Tibial artery (tissue), 4 donors: ENCODE measurements around the gene PTPRR.
A peak's percentile ranks its signal among the peaks of the same experiment; 100 is the strongest.

Source experiments
- DNase-seq, 2 donors: peaks; one replicate each; pipeline ENCODE4 v3.0.0-alpha.2; 2019
- H3K27ac ChIP-seq, 2 donors: fragments of 200-600 bp; sonication (generic) in 1 of 2; 1 replicate in 1 of 2; 2 replicates in 1 of 2; pipeline ENCODE4 v1.5.1; 2018 to 2019; ENCODE audit warnings: mild to moderate bottlenecking in 1 of 2
- H3K27me3 ChIP-seq, 2 donors: fragments of 200-600 bp; sonication (generic) in 1 of 2; one replicate each; pipeline versions ENCODE4 v1.5.1 to v1.6.0; 2016 to 2019
- H3K36me3 ChIP-seq, 3 donors: fragments of 200-600 bp; sonication (generic) in 2 of 3; one replicate each; pipeline ENCODE4 v1.5.1; 2016 to 2019; ENCODE audit warnings: mild to moderate bottlenecking in 2 of 3
- H3K4me1 ChIP-seq, 4 donors: fragments of 200-600 bp; sonication (generic) in 2 of 4; 1 replicate in 3 of 4; 2 replicates in 1 of 4; pipeline ENCODE4 v1.5.1; 2016 to 2019
- H3K4me3 ChIP-seq, 2 donors: fragments of 200-600 bp; sonication (generic) in 1 of 2; 1 replicate in 1 of 2; 2 replicates in 1 of 2; pipeline ENCODE4 v1.5.1; 2018 to 2019; ENCODE audit warnings: mild to moderate bottlenecking in 2 of 2
- H3K9me3 ChIP-seq, 3 donors: fragments of 200-600 bp; sonication (generic) in 1 of 3; one replicate each; pipeline ENCODE4 v1.5.1; 2016 to 2019
- CTCF ChIP-seq, 2 experiments: fragments of 200-600 bp in 1 of 2; fragments of 450-650 bp in 1 of 2; IDR thresholded peaks; one replicate each; pipeline ENCODE4 v1.5.1; 2017 to 2019; ENCODE audit warnings: antibody characterized with exemption in 2 of 2, mild to moderate bottlenecking in 1 of 2, moderate library complexity in 1 of 2
- intact Hi-C: fragments of 100-400 bp; cut with DNase I; formaldehyde crosslinking; loops from one replicate; pipeline ENCODE4 v1.15.0; 2023; ENCODE audit warnings: low total_unique reads

Gene PTPRR

GRCh38 chr12:70962226-70962794 is 41.8 kb upstream of the PTPRR start:
- H3K36me3 ChIP-seq, result no peaks in the 10 kb centered on the region
- DNase-seq, result no peak
- H3K4me1 ChIP-seq, result peaks cover 0 to 17% (median 2%) of the 10 kb centered on the region in 4 donors
- H3K27me3 ChIP-seq, result no peaks in the 10 kb centered on the region
- no peak overlapping the region for H3K4me3 ChIP-seq
- H3K27ac ChIP-seq, result no peak overlapping the region
- intact Hi-C loops, result no loop called here
- H3K9me3 ChIP-seq, result no peaks in the 10 kb centered on the region
- no peak for TF ChIP-seq CTCF (IDR thresholded peaks at IDR 0.05)

GRCh38 chr12:70960484-70960883 is 39.9 kb upstream of the PTPRR start:
- H3K4me3 ChIP-seq, result no peak overlapping the region
- no peak overlapping the region for H3K27ac ChIP-seq
- DNase-seq, result no peak
- no peaks in the 10 kb centered on the region for H3K36me3 ChIP-seq
- H3K27me3 ChIP-seq, result no peaks in the 10 kb centered on the region
- intact Hi-C loops, result no loop called here
- H3K4me1 ChIP-seq, result peaks cover 0 to 15% (median 2%) of the 10 kb centered on the region in 4 donors
- no peak for TF ChIP-seq CTCF (IDR thresholded peaks at IDR 0.05)
- H3K9me3 ChIP-seq, result no peaks in the 10 kb centered on the region

GRCh38 chr12:70955415-70955814 is 34.9 kb upstream of the PTPRR start:
- H3K9me3 ChIP-seq, result no peaks in the 10 kb centered on the region
- intact Hi-C loops, result no loop called here
- no peaks in the 10 kb centered on the region for H3K36me3 ChIP-seq
- no peak overlapping the region for H3K27ac ChIP-seq
- no peak overlapping the region for H3K4me3 ChIP-seq
- no peaks in the 10 kb centered on the region for H3K4me1 ChIP-seq
- no peaks in the 10 kb centered on the region for H3K27me3 ChIP-seq
- no peak for DNase-seq
- TF ChIP-seq CTCF (IDR thresholded peaks at IDR 0.05), result no peak

GRCh38 chr12:70950451-70950850 is 29.9 kb upstream of the PTPRR start:
- no peak overlapping the region for H3K4me3 ChIP-seq
- intact Hi-C loops, result no loop called here
- no peak overlapping the region for H3K27ac ChIP-seq

GRCh38 chr12:70948976-70949336 is 28.4 kb upstream of the PTPRR start:
- Histone ChIP-seq H3K9me3 (no peaks in the 10 kb centered on the region), H3K4me3 (no peak overlapping the region), H3K36me3 (no peaks in the 10 kb centered on the region), H3K27me3 (no peaks in the 10 kb centered on the region), H3K27ac (peak overlapping the region in 1 of 2 donors; percentile 18), H3K4me1 (peaks cover 0 to 16% (median 0%) of the 10 kb centered on the region in 4 donors)
- peak; percentile 12 to 19 for TF ChIP-seq CTCF (IDR thresholded peaks at IDR 0.05)
- DNase-seq, result peak in 1 of 2 donors; percentile 51
- intact Hi-C loops, result no loop called here

More at GRCh38 chr12:70950451-70950850, 29.9 kb upstream of the PTPRR start:
- H3K9me3 ChIP-seq, result no peaks in the 10 kb centered on the region
- H3K4me1 ChIP-seq, result peaks cover 0 to 16% (median 0%) of the 10 kb centered on the region in 4 donors
- TF ChIP-seq CTCF (IDR thresholded peaks at IDR 0.05), result no peak
- H3K27me3 ChIP-seq, result no peaks in the 10 kb centered on the region
- H3K36me3 ChIP-seq, result no peaks in the 10 kb centered on the region
- no peak for DNase-seq
